VCaP (cell line): Measurements from ENCODE around the gene COMMD7.
A peak's percentile ranks its signal among the peaks of the same experiment; 100 is the strongest.
"Not testable (repeated sequence)": the region's sequence is repeated elsewhere in the genome, so short reads cannot be mapped to it uniquely, and the experiment has no call there.

Source experiments
- H3K27ac ChIP-seq: fragments of 450-650 bp; 2 replicates; pipeline ENCODE4 v1.5.1; 2017
- CTCF ChIP-seq: fragments of 450-650 bp; conservative IDR thresholded peaks from 2 replicates; pipeline ENCODE4 v1.5.1; 2017; ENCODE audit warnings: mild to moderate bottlenecking, moderate library complexity

Gene COMMD7

GRCh38 chr20:32775336-32775991 is 32.2 kb upstream of the COMMD7 start:
- H3K27ac ChIP-seq, result peak overlapping the region; percentile 74
- TF ChIP-seq CTCF, result no peak

GRCh38 chr20:32773855-32774254 is 30.6 kb upstream of the COMMD7 start:
- TF ChIP-seq CTCF, result no peak
- H3K27ac ChIP-seq, result no peak overlapping the region

GRCh38 chr20:32773223-32773622 is 30.0 kb upstream of the COMMD7 start:
- no peak for TF ChIP-seq CTCF
- H3K27ac ChIP-seq, result no peak overlapping the region

GRCh38 chr20:32772046-32772445 is 28.8 kb upstream of the COMMD7 start:
- H3K27ac ChIP-seq, result no peak overlapping the region
- no peak for TF ChIP-seq CTCF

- H3K27ac ChIP-seq, result no peak overlapping the region
- no peak for TF ChIP-seq CTCF
These were observed 24.3 kb upstream of the COMMD7 start for GRCh38 chr20:32767418-32768198.

GRCh38 chr20:32765230-32765875 is 22.1 kb upstream of the COMMD7 start:
- not testable (repeated sequence) for H3K27ac ChIP-seq

GRCh38 chr20:32764005-32764960 is 21.0 kb upstream of the COMMD7 start:
- no peak for TF ChIP-seq CTCF
- H3K27ac ChIP-seq, result no peak overlapping the region; the same call in 1 of the 2 replicates
